ENCODE data around the gene SMARCC2.

DNA sequence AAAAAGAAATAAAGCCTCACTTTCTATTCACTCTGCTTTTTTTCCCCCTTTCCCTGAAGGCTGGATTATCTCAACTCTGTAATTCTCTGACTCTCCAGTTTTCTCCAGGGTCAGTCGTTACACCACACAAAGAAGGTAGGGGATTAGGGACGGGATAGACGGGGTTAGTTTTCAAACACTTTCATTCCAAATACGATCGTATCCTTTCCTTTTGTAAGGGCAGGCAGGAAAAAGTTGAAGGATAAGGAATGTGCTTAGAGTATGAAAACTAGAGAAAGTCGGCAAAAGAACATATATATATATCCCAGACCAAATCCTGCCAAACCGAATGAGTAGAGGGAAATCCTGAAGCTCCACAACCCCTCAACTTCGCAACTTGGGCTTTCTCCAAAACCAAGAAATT, 61.8 kb downstream of the SMARCC2 start:
- TF ChIP-seq CEBPB (IDR thresholded peaks at IDR 0.05) (no peak), TAF1 (IDR thresholded peaks at IDR 0.05; ENCODE audit: low read depth) (no peak), EGR1 (IDR thresholded peaks at IDR 0.05) (no peak), ZBTB7A (IDR thresholded peaks at IDR 0.05; ENCODE audit: low read depth) (no peak), YY1 (IDR thresholded peaks at IDR 0.05; ENCODE audit: low read depth) (no peak), CREB1 (IDR thresholded peaks at IDR 0.05; ENCODE audit: low read depth) (no peak; the same call in 1 of the 2 replicates), USF1 (IDR thresholded peaks at IDR 0.05) (no peak), TCF12 (IDR thresholded peaks at IDR 0.05; ENCODE audit: low read depth) (no peak), EP300 (IDR thresholded peaks at IDR 0.05; ENCODE audit: borderline replicate concordance) (no peak), RAD21 (IDR thresholded peaks at IDR 0.05; ENCODE audit: low read depth) (no peak)
- TF ChIP-seq, protein P1, sequence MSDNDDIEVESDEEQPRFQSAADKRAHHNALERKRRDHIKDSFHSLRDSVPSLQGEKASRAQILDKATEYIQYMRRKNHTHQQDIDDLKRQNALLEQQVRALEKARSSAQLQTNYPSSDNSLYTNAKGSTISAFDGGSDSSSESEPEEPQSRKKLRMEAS (IDR thresholded peaks at IDR 0.05) = no peak
